ENCODE results near the gene FLYWCH1.

Gene FLYWCH1

GRCh38 chr16:2987833-2988232 lies 76.1 kb downstream of the FLYWCH1 start:
- DNase-seq, result no peak

- DNase-seq, result no peak
Measured at GRCh38 chr16:2988590-2989099, 76.9 kb downstream of the FLYWCH1 start.

GRCh38 chr16:2990891-2991290 lies 79.2 kb downstream of the FLYWCH1 start:
- DNase-seq, result no peak

GRCh38 chr16:2991566-2992261 lies 80.0 kb downstream of the FLYWCH1 start:
- DNase-seq, result no peak

GRCh38 chr16:2992383-2993081 lies 80.8 kb downstream of the FLYWCH1 start:
- no peak for DNase-seq

DNA sequence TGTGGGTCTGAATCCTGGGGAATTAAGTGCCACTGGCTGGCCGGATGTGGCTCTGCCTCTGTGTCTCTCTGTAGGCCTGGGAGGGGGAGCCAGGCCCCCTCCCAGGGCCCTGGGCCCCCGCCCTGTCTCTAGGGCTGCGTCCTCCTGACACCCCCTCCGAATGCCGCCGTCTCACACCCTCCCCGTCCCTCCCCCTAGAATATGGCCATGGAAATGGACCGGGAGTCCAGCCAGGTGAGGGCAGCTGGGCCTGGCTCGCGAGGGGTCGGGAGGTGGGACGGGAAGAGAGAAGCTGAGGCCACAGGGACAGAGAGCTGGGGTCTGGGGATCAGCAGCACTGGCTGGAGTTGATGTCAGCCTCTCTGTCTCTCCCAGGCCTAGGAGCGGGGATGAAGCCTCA lies 84.6 kb downstream of the FLYWCH1 start:
- no peak for DNase-seq

- no peak for DNase-seq
Measured at GRCh38 chr16:2999929-3000328, 88.2 kb downstream of the FLYWCH1 start.

DNA sequence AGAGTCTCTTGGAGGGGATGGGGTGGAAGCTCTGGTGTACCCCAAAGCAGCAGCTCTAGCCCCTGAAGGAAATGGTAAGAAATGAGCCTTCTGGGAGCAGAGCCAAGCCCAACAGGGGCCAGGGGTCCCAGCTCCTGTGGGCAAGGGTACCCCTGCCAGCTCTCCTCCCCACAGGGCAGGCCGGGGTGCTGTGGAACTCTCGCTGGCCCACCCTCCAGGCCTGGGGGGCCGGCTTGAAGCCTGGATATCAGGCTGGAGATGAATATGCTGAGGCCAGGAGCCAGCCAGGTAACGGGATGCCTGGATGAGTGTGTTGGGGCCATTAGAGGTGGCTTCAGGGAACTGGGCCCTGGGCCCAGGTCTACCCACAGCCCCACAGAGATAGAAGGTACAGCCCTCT lies 88.8 kb downstream of the FLYWCH1 start:
- DNase-seq, result no peak

Measured in activated CD8-positive, alpha-beta memory T cell treated with anti-CD3 and anti-CD28 coated beads, Interleukin-2, amount 50 U/mL, for 4 hours (primary cell).